ENCODE data around the gene MACROH2A1.

- TF ChIP-seq CEBPB (IDR thresholded peaks at IDR 0.05) (no peak), FOXM1 (IDR thresholded peaks at IDR 0.05; ENCODE audit: borderline replicate concordance, low read depth) (no peak), EP300 (IDR thresholded peaks at IDR 0.05; ENCODE audit: borderline replicate concordance) (no peak), TAF1 (IDR thresholded peaks at IDR 0.05; ENCODE audit: low read depth) (no peak), TEAD4 (IDR thresholded peaks at IDR 0.05) (no peak), EGR1 (IDR thresholded peaks at IDR 0.05) (no peak), REST (IDR thresholded peaks at IDR 0.05; ENCODE audit: low read depth) (no peak), CREB1 (IDR thresholded peaks at IDR 0.05; ENCODE audit: low read depth) (no peak), YY1 (IDR thresholded peaks at IDR 0.05; ENCODE audit: low read depth) (no peak), ZBTB7A (IDR thresholded peaks at IDR 0.05; ENCODE audit: low read depth) (no peak)
- TF ChIP-seq, protein P1, sequence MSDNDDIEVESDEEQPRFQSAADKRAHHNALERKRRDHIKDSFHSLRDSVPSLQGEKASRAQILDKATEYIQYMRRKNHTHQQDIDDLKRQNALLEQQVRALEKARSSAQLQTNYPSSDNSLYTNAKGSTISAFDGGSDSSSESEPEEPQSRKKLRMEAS (IDR thresholded peaks at IDR 0.05) = no peak
- TF ChIP-seq, protein P2, sequence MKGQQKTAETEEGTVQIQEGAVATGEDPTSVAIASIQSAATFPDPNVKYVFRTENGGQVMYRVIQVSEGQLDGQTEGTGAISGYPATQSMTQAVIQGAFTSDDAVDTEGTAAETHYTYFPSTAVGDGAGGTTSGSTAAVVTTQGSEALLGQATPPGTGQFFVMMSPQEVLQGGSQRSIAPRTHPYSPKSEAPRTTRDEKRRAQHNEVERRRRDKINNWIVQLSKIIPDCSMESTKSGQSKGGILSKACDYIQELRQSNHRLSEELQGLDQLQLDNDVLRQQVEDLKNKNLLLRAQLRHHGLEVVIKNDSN (IDR thresholded peaks at IDR 0.05) = no peak
Measured at GRCh38 chr5:135367554-135367953, 31.5 kb downstream of the MACROH2A1 start.

Measured in Ishikawa (cell line).